Urinary bladder (tissue), 4 donors: ENCODE measurements around the gene STAMBPL1. TPM values are rescaled to one million over a fixed set of nuclear protein-coding genes. Genes with fewer than 3 reads are reported as not detected.
"Not testable (repeated sequence)": the region's sequence is repeated elsewhere in the genome, so short reads cannot be mapped to it uniquely, and the experiment has no call there.

Experiments
- DNase-seq: peaks from one replicate; pipeline ENCODE4 v3.0.0-alpha.2; 2015; ENCODE audit errors: extremely low spot score
- H3K27ac ChIP-seq: one replicate; pipeline ENCODE4 v1.5.1; 2013; ENCODE audit warnings: low read depth, mild to moderate bottlenecking, moderate library complexity
- H3K36me3 ChIP-seq: one replicate; pipeline ENCODE4 v1.6.1; 2013; ENCODE audit warnings: mild to moderate bottlenecking, moderate library complexity; ENCODE audit not compliant: insufficient read depth
- H3K4me1 ChIP-seq: one replicate; pipeline ENCODE4 v1.6.1; 2013; ENCODE audit warnings: mild to moderate bottlenecking, moderate library complexity; ENCODE audit not compliant: insufficient read depth
- H3K4me3 ChIP-seq: one replicate; pipeline ENCODE4 v1.5.1; 2013; ENCODE audit warnings: low read depth, low read length
- WGBS: extraction: QIAGEN DNeasy Blood & Tissue Kit; methylation state at CpG from one replicate; pipeline ENCODE4 v1.1.7; 2013; 5-methylcytosine and 5-hydroxymethylcytosine counted together
- polyA plus RNA-seq: library from polyadenylated mRNA; stranded (reverse); fragments of 200-250 nt; gene quantifications from one replicate; pipeline ENCODE4 v1.2.3, GENCODE V29; 2013
- total RNA-seq: library from RNA; depleted of rRNA; stranded (reverse); fragments of >200 nt; gene quantifications from one replicate; pipeline ENCODE4 v1.2.3, GENCODE V29; 2014
- donor health status: healthy with polysubstance abuse.
- donor health status: healthy.

STAMBPL1 gene
- total RNA-seq, result 29.0 TPM
- polyA plus RNA-seq, result 2.1 TPM

GRCh38 chr10:88879534-88880281 lies at the start of gene STAMBPL1:
Gene STAMBPL1, plus strand, starts transcription at chr10:88880245. Its CDS starts 21,464 bp downstream, at chr10:88901709.
- no peaks in the 10 kb centered on the region for H3K36me3 ChIP-seq
- H3K27ac ChIP-seq, result peak within 1 kb of the TSS; percentile 85
- DNase-seq, result no peak
- H3K4me1 ChIP-seq, result no peaks in the 10 kb centered on the region
- 3% methylated on average over 26 of the region's 26 CpGs for WGBS
- H3K4me3 ChIP-seq, result peak within 1 kb of the TSS; percentile 60

DNA sequence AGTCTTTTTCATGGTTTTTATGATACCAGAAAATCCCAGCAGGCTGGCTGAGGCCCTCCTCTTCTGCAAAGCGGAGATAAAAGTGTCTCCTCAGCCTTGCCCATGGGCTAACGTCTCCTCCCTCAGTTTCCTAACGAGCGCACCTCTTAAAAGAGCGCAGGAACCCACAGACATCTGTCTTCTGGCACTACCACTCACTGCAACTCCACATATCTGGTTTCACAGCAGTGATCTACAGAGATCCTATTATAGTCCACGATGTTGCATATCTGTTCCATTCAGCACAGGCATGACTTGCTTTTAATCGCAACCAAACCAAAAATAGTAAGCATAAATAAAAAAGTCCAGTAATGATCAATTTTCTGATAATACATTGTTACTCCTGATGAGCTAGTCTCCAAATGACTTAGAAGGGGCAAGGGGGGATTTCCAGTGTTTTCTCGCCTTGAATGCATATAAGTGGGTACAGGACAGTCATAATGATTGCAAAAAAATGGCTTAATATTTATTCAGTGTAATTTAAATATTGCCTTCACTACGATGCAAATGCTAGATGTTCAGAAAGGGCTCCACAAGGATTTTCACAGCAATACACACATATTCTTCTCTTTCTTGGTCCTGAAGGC lies 49.3 kb upstream of the STAMBPL1 start:
- no peaks in the 10 kb centered on the region for H3K4me1 ChIP-seq
- no peaks in the 10 kb centered on the region for H3K36me3 ChIP-seq
- WGBS, result 62% methylated on average over 9 of the region's 9 CpGs
- no peak overlapping the region for H3K4me3 ChIP-seq
- DNase-seq, result no peak
- H3K27ac ChIP-seq, result no peak overlapping the region

DNA sequence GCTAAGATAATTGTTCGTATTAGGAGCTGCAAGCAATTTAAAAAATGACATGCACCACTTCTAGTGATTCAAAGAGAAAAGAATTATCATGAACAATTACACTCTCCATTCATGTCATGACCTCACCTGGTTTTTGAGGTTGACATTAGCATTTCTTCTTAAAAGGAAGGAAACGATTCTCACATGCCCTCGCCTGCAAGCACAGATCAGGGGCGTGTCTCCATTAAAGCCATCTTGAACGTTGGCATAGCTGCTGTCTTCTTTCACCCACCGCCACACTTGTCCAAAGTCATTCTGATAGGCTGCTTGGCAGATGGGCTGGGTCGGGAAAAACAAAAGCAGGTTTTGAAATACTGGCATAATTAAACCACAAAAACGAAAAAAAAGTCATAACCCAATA lies 48.3 kb upstream of the STAMBPL1 start:
- no peaks in the 10 kb centered on the region for H3K4me1 ChIP-seq
- no peak overlapping the region for H3K4me3 ChIP-seq
- no peaks in the 10 kb centered on the region for H3K36me3 ChIP-seq
- DNase-seq, result no peak
- no peak overlapping the region for H3K27ac ChIP-seq
- WGBS, result 76% methylated on average over 8 of the region's 8 CpGs

- no peak for DNase-seq
- Histone ChIP-seq H3K4me1 (no peaks in the 10 kb centered on the region), H3K27ac (no peak overlapping the region), H3K36me3 (no peaks in the 10 kb centered on the region), H3K4me3 (no peak overlapping the region)
Measured at GRCh38 chr10:88832376-88832775, 47.7 kb upstream of the STAMBPL1 start.

- H3K36me3 ChIP-seq, result no peaks in the 10 kb centered on the region
- no peak overlapping the region for H3K4me3 ChIP-seq
- H3K4me1 ChIP-seq, result no peaks in the 10 kb centered on the region
- WGBS, result 90% methylated on average over 2 of the region's 2 CpGs
- no peak for DNase-seq
- H3K27ac ChIP-seq, result no peak overlapping the region
Measured at GRCh38 chr10:88833156-88833555, 46.9 kb upstream of the STAMBPL1 start.

DNA sequence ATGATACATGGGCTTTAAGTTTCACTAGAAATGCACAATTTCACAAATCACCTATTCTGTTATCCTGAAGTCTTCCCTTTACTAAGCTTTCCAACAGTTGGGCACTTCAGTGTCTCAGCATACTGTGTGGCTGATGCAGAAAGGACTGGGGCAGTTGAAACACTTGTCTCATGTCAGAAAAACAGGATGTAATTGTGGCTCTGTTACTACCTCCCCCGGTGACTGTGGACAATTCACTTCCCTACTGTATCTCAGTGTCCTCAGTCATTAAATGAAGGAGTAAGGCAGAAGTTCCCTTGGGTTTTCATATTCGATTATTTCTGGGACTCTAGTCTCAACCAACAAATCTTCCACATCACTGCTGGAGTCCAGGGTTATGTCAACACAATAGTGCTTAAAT lies 46.3 kb upstream of the STAMBPL1 start:
- H3K27ac ChIP-seq, result no peak overlapping the region
- WGBS, result 66% methylated on average over 2 of the region's 2 CpGs
- no peaks in the 10 kb centered on the region for H3K4me1 ChIP-seq
- H3K4me3 ChIP-seq, result no peak overlapping the region
- no peaks in the 10 kb centered on the region for H3K36me3 ChIP-seq
- DNase-seq, result no peak

DNA sequence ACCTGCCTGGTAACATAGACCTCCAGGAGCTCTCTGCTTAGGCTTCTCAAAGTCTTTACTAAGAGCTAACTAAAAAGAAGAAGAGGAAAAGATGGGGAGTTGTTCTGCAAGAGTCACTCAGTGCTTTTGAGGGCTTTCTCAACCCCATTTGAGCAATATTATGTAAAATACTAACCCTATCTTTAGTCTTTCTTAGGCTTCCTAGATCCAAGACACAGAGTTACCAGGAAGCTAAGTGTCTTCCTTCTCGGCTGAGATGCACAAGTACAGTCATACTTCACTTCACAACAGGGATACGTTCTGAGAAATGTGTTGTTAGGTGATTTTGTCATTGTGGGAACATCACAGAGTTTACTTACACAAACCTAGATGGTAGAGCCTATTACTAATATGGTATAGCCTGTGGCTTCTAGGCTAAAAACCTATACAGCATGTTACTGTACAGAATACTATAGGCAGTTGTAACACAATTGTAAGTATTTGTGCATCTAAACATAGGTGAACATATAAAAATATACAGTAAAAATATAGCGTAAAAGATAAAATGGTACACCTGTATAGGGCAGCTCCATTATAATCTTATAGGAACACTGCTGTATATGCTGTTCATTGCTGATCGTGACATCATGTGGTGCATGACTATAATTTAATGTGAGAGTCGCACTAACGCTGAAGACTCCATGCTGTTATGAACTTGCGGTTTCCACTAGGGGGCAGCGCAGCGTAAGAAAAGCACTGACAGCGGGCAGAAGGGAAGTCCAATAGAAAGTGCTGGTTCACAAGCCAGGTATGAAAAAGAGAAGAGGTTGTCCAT lies 44.7 kb upstream of the STAMBPL1 start:
- Histone ChIP-seq H3K4me1 (no peaks in the 10 kb centered on the region), H3K4me3 (no peak overlapping the region), H3K27ac (no peak overlapping the region), H3K36me3 (no peaks in the 10 kb centered on the region)
- WGBS, result 19% methylated on average over 10 of the region's 10 CpGs
- peak; percentile 80 for DNase-seq

DNA sequence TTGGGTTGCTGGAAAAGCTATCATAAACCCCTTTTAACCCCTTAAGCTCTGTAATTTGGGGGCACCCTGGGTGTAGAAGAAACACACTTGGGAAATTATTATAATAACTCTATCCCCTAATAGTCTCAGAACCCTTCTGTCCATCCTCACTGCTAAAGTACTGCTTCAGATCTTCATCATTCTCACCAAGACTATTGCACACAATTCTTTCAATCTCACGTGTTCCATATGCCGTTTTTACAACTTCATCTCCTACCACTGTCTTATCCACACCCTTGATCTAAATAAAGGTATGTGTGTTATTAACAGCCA lies 44.2 kb upstream of the STAMBPL1 start:
- Histone ChIP-seq H3K4me1 (no peaks in the 10 kb centered on the region), H3K27ac (no peak overlapping the region), H3K36me3 (no peaks in the 10 kb centered on the region), H3K4me3 (no peak overlapping the region)
- no peak for DNase-seq
- 16% methylated on average over 2 of the region's 2 CpGs for WGBS

GRCh38 chr10:88837632-88838031 lies 42.4 kb upstream of the STAMBPL1 start:
- not testable (repeated sequence) for H3K36me3 ChIP-seq, DNase-seq, H3K27ac ChIP-seq, H3K4me3 ChIP-seq, H3K4me1 ChIP-seq

DNA sequence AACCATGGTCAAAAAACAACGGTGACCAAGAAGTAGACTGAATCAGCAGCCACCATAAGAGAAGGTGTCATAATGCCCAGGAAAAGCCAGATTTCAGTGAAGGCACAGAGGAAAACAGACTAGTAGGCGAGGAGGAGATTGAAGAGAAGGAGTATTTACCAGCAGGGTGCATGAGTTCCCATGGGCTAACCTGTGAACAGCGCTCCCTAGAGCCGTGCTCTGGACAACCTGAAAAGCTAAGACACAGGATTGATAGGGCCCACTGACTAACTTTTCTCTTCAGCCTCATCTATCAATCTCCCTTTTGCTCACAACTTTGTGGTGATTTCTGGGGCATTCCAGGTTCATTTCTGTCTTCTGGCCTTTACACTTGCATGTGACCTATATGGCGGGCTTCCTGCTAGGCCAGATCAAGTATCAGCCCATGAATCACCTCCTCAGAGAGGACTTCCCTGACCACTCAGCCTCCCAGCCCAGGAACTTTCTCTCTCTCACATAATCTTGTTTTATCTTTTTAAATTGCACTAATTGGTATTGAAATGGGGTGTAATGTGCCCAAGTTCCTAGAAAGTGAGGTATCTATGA lies 41.2 kb upstream of the STAMBPL1 start:
- Histone ChIP-seq H3K27ac (no peak overlapping the region), H3K4me3 (no peak overlapping the region), H3K36me3 (no peaks in the 10 kb centered on the region), H3K4me1 (no peaks in the 10 kb centered on the region)
- no peak for DNase-seq
- WGBS, result 96% methylated on average over 5 of the region's 5 CpGs

DNA sequence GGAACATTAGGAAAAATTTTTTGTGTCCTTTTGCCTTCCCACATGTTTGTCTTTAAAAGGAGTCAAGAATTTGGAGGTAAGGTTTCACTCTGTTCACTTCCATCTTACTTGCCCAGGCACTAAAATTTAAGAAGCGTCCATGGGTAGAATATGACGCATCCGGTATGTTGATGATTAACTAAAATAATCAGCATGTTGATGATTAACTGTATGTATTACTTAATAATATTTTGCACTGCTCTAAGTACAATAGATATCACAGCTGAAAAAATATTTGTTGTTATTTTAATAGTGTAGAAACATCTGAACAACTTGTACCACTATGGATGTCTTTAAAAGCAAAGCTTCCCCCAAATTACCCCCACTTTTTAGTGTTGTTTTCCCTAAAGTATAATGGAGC lies 39.9 kb upstream of the STAMBPL1 start:
- Histone ChIP-seq H3K4me3 (no peak overlapping the region), H3K4me1 (no peaks in the 10 kb centered on the region), H3K27ac (no peak overlapping the region), H3K36me3 (no peaks in the 10 kb centered on the region)
- DNase-seq, result no peak
- 91% methylated on average over 3 of the region's 3 CpGs for WGBS

- Histone ChIP-seq H3K4me3 (no peak overlapping the region), H3K36me3 (no peaks in the 10 kb centered on the region), H3K27ac (no peak overlapping the region), H3K4me1 (no peaks in the 10 kb centered on the region)
- WGBS, result 94% methylated on average over 5 of the region's 5 CpGs
- DNase-seq, result no peak
Measured at GRCh38 chr10:88840881-88841280, 39.2 kb upstream of the STAMBPL1 start.

DNA sequence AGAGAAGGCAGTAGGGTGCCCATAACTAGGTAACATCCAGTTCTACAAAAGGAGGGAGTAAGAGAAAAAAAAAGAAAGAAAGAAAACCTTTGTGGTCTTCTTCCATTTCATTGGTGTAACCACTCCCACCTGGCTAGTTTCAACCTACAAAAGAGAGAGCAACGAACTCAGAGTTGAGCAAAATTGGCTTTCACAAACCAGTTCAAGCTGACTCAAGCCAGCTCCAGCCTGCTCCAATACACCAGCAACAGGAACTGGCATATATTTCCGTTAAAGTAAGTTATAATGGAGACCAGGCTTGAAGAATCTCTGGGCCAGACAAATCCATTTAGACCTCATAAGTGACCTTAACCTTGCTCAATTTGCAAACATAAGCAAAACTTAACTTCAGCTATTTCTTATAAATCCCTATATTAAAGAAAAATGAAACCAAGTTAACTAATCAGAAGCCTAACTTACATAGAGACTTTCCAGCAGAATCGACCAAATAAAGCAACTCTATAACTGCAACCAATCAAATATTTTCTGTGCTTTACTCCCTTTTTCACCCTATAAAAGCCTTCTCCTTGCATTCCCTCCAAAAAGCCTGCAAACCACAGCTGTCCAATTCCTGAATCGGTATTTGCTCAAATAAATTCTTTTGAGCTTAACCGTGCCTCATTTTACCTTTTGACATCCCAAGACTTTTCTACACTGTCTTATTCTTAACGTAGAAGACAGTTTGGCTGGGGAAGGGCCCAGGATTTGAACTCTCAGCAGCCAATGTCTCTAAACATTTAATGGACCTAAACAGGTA lies 38.5 kb upstream of the STAMBPL1 start:
- no peaks in the 10 kb centered on the region for H3K36me3 ChIP-seq
- no peak overlapping the region for H3K27ac ChIP-seq
- no peak for DNase-seq
- H3K4me3 ChIP-seq, result no peak overlapping the region
- WGBS, result 72% methylated on average over 6 of the region's 6 CpGs
- no peaks in the 10 kb centered on the region for H3K4me1 ChIP-seq
